Cardiac septum (tissue), 1 donor: ENCODE data around the gene PRKAR2B. TPM values are rescaled to one million over a fixed set of nuclear protein-coding genes. Genes with fewer than 3 reads are reported as not detected.
"Not testable (repeated sequence)": the region's sequence is repeated elsewhere in the genome, so short reads cannot be mapped to it uniquely, and the experiment has no call there.

Experiments
- DNase-seq: peaks from one replicate; pipeline ENCODE4 v3.0.0-alpha.2; 2020; ENCODE audit warnings: low spot score
- intact Hi-C: fragments of 100-400 bp; cut with DNase I; formaldehyde crosslinking; loops from one replicate; pipeline ENCODE4 v1.14.0; 2022
- total RNA-seq: library from RNA; stranded (reverse); fragmentation: NEBNext Ultra II Directional; extraction: Animal tissue kit (Norgen Biotek cat#: 25700); gene quantifications from one replicate; pipeline ENCODE4 v1.2.1, GENCODE V29; 2021
- donor health status: DM: no; HTN: no; CAD: no.

The PRKAR2B gene
- total RNA-seq, 1 donor from 2014 or later, result 37.7 TPM

DNA sequence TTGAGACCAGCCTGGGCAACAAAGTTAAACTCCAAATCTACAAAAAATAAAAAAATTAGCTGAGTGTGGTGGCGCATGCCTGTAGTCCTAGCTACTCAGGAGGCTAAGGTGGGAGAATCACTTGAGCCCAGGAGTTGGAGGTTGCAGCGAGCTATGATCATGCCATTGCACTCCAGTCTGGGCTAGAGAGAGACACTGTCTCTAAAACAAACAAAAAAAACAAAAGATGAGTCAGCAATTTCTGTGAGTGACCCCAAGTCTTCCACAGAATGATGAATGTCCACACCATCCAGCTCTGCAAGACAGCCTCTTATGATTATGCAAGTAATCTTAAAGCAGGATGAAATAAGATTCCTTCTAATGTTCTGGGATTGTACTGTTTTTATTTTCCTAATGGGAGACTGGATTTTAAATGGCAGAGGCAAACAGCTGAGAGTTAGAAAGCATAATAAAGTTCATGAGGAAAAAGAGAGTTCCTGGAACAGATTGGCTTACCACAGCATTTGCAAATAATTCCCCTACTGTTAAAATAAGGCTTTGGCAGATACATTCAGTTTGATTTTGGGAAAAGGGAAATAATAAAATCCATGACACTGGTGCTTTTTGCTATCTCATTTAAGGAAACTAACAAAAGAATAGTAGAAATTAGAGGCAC is 18.9 kb upstream of the PRKAR2B start:
- intact Hi-C loops, result no loop called here
- DNase-seq, result no peak

DNA sequence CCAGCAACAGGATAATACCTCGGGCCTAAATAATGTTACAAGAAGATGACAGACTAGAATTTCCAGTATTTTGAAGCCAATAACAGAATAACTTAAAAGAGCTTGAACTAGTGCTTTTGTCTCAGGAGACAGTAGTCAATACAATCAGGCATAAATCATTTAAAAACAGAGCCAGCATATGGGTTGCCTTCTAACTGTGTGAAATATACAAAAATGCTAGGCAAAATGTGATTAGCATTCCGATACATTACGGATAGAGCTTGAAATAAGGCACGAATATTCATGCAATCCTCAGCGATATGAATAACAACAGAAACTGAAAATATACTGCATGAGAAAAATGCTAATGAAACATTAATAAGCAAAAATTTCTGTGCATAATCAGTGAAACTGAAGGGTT is 18.3 kb upstream of the PRKAR2B start:
- DNase-seq, result no peak
- intact Hi-C loops, result no loop called here

DNA sequence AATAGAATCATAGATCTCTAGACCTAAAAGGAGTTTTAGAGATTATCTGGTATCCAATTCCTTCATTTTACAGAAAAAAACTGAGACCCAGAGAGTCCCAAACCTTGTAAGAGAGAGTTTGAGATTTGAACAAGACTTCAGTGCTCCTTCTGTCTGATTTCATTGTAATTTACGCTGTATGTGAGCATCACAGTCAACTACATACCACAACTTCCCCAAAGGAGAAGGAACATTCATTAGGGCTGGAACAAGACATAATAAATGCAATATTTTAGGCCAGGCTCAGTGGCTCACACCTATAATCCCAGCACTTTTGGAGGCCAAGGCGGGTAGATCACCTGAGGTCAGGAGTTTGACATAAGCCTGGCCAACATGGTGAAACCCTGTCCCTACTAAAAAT is 17.3 kb upstream of the PRKAR2B start:
- intact Hi-C loops, result no loop called here

DNA sequence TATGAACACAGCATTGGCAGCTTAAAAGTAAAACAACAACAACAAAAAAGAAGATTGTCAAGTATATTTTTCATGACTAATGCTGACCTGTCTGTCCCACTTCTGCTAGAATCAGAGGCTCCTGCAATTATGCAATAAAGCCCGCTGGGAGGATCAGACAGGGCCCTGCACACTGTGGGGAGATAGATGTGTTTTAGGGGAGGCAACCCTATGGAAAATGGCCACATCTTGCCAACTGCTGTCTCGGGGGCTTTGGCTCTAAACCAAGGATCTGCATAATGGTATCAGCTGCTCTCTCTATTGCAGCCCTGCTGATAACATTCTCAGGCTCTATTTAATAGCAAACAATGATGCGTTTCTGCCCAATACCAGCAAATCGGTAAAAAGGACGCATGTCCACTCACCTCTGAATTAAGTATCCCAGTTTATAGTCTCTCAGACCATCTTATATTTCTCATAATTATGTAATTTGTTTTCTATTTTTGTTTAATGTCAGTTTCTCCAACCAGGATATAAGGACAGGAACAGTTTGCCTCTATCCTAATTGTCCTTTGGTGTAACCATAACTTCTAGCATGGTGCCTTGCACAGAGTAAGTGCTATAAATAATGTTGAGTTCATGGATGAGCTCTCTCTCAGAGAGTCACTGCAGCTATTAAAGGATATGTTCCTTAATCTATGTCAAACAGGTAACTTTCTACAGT is 15.3 kb upstream of the PRKAR2B start:
- intact Hi-C loops, result no loop called here

More for the DNA sequence above, 17.3 kb upstream of the PRKAR2B start:
- DNase-seq, result no peak

DNA sequence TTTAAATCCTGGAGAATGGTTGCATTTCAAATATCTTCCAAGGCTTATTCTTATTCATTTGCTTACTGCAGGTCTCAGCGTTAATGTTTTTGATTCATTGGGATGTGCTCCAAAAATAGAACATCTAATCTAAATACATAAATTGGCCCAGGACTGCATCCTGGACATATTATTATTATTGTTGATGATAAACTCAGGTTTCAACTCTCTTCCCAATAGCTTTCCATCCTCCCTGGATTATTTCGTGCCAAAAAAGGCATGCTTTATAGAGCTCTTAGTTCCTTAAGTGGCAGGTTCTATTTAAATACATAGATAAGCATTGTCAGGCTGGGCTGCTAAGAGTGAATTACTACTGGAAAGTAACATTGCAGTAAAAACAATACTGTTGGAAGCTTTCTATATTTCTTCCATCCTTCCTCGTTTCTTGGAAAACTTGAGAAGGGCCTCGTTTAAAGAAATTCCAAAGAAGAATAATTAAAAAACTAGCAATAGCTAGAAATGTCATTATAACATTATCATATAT is 14.7 kb upstream of the PRKAR2B start:
- no peak for DNase-seq
- intact Hi-C loops, result no loop called here

More for the DNA sequence above, 15.3 kb upstream of the PRKAR2B start:
- no peak for DNase-seq

DNA sequence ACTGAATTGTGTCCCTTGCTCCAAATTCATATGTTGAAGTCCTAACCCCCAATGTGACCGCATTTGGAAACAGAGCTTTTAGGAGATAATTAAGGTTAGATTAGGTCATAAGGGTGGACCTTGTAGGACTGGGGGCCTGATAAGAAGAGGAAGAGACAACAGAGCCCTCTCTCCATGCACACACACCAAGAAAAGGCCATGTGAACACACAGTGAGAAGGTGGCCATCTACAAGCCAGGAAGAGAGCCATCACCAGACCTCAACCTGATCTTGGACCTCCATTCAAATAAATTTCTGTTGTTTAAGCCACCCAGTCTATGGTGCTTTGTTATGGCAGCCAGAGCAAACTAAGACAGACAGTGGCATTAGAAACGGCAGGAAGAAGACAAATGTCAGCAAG is 12.5 kb upstream of the PRKAR2B start:
- no peak for DNase-seq
- intact Hi-C loops, result no loop called here

DNA sequence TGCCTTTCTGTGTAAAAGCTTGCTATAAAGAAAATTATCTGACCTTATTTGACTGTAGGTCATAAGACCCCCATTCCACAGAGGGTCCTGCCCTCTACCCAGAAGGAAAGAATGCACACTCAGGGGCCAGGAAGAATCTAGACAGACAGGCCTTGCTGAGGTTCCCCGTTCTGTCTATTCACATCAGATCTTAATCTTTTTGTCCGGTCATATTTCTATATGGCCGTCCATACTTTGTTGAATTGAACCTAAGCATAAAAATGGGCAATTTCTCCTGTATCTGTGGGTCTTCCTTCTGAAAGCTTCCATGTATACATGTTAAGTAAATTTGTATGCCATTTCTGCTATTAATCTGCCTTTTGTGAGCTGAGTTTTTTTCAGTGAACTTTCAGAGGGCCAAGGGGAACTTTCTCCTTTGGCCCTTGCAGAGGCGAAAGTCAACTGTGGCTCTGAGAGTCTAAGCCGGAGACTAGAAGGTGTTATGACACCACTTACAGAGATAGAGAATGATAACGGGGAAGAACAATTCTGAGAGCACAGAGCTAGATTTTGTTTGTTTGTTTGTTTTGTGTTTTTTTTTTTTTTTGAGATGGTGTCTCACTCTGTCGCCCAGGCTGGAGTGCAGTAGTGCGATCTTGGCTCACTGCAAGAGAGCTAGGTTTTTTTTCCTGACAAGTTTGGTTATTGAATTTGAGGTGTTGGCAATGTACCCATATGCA is 11.6 kb upstream of the PRKAR2B start:
- intact Hi-C loops, result no loop called here
- no peak for DNase-seq

DNA sequence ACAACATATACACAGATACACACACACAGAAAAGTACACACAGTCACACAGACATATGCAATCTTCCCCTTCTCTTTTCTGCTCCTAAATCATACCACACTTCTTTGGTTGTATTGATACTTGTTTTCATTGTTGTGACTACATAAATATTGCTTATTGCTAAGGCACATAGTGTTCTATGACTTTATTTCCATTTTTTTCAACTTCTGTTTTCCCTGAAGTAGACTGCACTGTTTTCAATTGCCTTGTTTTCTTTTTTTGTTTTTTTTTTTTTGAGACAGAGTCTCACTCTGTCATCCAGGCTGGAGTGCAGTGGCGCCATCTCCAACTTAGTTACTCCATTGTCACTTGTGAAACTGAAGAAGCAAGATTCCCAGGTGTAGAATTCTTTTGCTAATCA is 10.0 kb upstream of the PRKAR2B start:
- DNase-seq, result no peak
- intact Hi-C loops, result no loop called here

DNA sequence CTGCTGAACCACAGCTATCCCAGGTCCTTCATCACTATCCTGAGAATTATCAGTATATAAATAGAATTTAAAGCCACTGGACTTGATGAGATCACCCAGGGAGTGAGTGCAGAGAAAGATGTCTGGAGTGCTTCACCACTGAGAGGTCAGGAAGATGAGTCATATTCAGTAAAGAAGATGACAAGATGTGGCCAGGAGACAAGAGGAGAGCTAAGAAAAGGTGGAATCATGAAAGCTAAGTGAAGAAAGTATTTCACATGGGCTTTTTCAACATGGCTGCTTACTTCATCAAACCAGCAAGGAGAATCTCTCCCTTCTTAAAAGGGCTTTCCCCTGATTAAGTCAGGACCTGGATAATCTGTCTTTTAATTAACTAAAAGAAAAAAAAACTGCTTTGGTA is 9.1 kb upstream of the PRKAR2B start:
- no peak for DNase-seq
- intact Hi-C loops, result no loop called here

DNA sequence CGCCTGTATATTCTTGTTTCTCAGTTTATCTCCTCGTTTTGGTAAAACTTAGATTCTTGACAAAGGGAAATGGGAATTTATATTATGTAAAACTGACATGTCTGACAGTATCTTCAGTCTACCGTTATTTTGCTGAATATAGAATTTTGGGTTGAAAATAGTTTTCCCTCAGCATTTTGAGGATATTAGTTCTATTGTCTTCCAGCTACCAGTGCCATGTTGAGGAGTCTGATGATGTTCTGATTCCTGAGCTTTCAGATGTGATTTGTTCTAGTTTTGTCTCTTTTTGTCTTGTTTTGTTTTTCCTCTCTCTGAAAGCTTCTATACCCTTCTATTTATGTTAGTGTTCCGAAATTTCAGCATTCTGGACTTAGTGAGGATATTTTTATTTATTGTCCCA is 8.0 kb upstream of the PRKAR2B start:
- intact Hi-C loops, result no loop called here

DNA sequence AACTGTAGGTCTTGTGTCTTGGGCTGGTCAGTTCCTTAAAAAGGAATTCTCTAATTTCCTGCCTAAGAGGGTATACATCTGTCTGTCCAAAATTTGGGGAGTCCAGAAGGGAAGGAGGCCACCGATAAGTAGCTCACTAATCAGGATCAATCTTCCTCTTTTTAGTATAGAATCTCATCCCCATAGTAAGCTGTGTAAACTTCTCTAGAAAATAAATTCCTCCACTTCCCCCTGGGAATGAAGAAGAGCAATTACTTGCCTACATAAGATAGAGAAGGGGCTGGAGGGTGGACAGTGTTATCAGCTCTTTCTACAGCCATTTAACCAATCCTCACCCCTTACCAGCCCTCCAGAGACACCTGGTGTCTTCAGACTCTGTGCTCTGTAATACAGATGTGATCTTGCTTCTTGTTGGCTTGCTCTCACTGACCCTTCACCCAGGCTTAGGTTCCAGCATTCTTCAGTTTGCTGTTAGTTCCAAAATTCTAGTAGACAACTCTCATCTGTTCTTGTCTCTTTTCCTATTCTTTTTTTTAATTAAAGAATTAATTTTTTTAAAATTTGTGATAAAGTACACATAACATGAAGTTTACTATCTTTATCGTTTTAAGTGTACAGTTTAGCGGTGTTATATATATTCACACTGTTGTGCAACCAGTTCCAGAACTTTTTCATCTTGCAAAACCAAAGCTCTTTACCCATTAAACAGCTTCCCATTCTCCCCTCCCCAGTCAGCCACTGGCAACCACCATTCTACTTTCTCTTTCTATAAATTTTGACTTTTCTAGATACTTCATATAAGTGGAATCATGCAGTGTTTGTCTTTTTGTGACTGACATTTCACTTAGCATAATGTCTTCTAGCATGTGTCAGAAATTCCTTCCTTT is 6.5 kb upstream of the PRKAR2B start:
- intact Hi-C loops, result no loop called here
- no peak for DNase-seq

More for the DNA sequence above, 8.0 kb upstream of the PRKAR2B start:
- DNase-seq, result no peak

DNA sequence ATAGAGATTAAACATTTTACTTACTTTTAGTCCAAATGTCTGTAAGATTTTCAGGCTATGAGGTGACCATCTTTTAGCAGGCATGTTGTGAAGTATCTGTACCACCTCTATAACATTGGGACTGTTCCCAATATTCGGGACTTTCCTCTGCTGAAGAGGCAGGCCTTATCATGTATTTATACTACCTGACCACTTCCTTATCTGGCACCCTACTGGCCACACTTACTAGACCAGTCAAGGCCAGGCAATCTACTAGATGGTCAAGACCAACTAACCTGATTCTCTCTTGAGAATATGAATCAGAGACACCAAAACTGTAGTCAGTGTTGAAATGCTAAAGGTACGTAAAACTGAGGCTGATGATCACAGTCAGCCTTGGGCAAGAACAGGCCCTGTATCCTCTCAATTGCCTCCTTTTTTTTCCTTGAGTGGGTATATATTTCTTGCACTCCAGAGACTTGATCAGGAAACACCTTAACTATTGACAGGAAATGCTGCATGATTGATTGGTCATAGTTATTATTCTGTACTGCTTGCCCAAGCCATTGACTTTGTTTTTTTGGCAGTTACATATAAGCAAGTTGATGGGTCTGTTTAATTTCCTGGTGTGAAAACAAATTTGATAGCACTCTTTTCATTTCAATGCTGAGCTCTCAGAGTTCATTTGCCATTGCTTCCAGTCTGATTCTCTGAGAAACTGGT is 5.2 kb upstream of the PRKAR2B start:
- DNase-seq, result no peak
- intact Hi-C loops, result no loop called here

DNA sequence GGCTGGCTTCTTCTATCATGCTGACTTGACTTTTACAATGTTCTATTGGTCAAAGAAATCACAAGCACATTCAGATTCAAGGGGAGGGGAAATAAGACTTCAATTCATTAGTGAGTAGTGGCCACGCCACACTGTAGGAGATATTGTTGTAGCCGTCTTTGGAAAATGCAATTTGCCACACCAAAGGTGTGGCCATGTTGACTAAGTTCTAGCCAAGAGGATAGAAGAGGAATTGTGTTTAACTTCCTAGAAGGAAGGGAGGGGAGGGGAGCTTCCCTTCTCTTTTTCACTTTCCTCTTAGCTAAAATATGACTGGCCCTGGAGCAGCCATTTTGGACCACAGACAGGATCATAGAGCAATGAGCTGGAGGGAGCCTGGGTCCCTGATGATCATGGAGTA is 3.4 kb upstream of the PRKAR2B start:
- DNase-seq, result no peak
- intact Hi-C loops, result no loop called here

DNA sequence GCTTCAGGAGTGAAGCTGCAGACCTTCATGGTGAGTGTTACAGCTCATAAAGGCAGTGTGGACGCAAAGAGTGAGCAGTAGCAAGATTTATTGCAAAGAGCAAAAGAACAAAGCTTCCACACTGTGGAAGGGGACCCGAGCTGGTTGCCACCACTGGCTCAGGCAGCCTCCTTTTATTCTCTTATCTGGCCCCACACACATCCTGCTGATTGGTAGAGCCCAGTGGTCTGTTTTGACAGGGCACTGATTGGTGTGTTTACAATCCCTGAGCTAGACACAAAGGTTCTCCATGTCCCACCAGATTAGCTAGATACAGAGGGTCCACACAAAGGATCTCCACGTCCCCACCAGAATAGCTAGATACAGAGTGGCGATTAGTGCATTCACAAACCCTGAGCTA is 2.7 kb upstream of the PRKAR2B start:
- DNase-seq, intact Hi-C loops: not testable (repeated sequence)

DNA sequence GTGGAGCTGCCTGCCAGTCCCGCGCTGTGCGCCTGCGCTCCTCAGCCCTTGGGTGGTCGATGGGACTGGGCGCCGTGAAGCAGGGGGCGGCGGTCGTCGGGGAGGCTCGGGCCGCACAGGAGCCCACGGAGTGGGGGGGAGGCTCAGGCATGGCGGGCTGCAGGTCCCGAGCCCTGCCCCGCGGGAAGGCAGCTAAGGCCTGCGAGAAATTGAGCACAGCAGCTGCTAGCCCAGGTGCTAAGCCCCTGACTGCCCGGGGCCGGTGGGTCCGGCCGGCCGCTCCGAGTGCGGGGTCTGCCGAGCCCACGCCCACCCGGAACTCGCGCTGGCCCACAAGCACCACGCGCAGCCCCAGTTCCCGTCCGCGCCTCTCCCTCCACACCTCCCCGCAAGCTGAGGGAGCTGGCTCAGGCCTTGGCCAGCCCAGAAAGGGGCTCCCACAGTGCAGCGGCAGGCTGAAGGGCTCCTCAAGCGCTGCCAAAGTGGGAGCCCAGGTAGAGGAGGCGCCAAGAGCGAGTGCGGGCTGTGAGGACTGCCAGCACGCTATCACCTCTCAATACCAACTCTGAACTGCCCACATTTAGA is 2.1 kb upstream of the PRKAR2B start:
- DNase-seq, intact Hi-C loops: not testable (repeated sequence)

DNA sequence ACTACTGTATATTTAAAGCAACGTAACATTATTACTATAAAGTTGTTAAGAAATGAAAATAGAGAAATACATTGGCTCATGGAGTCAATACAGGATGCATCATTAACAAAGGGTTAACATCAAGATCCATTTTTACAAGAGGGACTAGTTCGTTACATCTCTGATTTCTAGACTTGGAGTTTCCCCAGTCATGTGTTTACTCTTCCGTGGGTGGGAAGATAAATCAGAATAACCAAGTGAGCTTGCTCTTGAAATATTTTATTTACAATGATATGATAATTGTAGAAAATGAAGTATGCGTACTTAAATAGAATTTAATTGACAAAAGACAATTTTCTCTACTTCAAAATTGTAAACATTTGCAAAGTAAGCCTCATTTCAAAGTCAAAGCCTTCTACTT is 1.0 kb upstream of the PRKAR2B start:
- no peak for DNase-seq
- intact Hi-C loops, result no loop called here

DNA sequence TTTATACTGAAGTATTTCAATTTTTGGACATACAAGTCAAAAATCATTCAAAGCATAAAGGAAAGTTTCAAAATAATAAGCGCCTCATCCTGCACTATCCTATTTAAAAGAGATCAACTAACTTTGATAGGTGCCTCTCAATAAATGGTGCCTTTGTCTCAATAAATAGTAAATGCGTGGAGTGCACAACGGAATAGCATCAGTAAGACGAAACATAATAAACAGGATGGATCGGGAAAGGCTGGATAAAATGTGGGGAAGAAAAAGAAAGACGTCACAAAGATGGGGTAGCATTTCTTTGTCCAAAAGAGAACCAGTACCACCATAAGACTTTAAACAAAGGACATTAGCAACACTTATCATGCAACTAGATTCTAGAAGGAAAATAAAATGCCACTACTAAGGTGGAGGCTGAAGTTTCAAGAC is 571 bp upstream of the PRKAR2B start:
- DNase-seq, result no peak
- intact Hi-C loops, result no loop called here

DNA sequence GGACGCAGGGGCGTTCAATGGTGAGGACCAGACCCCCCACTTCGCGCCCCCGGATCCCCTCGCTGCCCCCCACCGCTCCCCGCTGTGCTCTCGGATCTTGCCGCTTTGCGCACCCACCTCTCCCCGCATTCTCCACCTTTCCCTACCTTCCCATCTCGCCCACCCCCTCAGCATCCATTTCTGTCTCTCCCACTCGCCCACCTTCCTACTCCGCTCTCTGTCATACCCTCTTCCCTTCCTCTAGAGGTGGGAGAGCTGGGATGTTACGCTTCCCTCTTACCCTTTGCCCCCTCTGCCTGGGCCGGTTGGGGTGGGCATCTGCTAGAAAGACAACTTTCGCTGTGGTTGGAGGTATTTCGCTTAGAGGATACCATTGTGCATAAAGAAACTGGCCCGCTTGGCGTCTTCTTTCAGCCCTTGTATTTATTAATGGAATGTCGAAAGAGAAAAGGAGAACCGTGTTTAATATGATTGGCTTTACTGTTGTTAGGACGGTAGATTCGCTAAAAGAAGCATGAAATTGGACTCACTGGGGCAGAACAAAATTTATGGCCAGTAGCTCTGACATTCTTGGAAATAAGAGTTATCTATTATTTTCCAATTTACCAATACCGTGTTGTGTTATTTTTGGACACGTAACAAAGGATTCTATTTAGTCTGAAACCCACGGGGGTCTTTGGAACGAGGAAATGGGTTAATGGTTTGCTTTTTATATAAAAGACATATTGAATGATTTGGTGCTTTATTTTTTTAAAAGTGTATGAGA is 873 bp downstream of the PRKAR2B start:
- no peak for DNase-seq
- intact Hi-C loops, result no loop called here
